Purkinje cell (primary cell): Measurements from ENCODE around the gene PTPRH. TPM values are rescaled to one million over a fixed set of nuclear protein-coding genes. Genes with fewer than 3 reads are reported as not detected.

ENCODE experiments used
- polyA plus RNA-seq: library from polyadenylated mRNA; unstranded; fragments of >200 nt; fragmentation: Nextera tagmentation; gene quantifications from 2 replicates; pipeline ENCODE4 v1.2.1, GENCODE V29; 2014

PTPRH gene, protein sequence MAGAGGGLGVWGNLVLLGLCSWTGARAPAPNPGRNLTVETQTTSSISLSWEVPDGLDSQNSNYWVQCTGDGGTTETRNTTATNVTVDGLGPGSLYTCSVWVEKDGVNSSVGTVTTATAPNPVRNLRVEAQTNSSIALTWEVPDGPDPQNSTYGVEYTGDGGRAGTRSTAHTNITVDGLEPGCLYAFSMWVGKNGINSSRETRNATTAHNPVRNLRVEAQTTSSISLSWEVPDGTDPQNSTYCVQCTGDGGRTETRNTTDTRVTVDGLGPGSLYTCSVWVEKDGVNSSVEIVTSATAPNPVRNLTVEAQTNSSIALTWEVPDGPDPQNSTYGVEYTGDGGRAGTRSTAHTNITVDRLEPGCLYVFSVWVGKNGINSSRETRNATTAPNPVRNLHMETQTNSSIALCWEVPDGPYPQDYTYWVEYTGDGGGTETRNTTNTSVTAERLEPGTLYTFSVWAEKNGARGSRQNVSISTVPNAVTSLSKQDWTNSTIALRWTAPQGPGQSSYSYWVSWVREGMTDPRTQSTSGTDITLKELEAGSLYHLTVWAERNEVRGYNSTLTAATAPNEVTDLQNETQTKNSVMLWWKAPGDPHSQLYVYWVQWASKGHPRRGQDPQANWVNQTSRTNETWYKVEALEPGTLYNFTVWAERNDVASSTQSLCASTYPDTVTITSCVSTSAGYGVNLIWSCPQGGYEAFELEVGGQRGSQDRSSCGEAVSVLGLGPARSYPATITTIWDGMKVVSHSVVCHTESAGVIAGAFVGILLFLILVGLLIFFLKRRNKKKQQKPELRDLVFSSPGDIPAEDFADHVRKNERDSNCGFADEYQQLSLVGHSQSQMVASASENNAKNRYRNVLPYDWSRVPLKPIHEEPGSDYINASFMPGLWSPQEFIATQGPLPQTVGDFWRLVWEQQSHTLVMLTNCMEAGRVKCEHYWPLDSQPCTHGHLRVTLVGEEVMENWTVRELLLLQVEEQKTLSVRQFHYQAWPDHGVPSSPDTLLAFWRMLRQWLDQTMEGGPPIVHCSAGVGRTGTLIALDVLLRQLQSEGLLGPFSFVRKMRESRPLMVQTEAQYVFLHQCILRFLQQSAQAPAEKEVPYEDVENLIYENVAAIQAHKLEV
- polyA plus RNA-seq, result 1.0 TPM in 1 of 2 replicates, not detected in the other

GRCh38 chr19:55208880-55209692 lies at the start of gene PTPRH:
Gene PTPRH (minus strand): TSS chr19:55209501. CDS start chr19:55209433, 68 bp downstream.

GRCh38 chr19:55228403-55229031 lies 19.2 kb upstream of the PTPRH start, which contains the start of gene TMEM86B:
Gene TMEM86B (minus strand): TSS chr19:55228763. CDS start chr19:55228741, 22 bp downstream.

GRCh38 chr19:55179606-55180484 lies 29.5 kb downstream of the PTPRH start, which contains the start of gene SYT5:
Gene SYT5 (minus strand): TSS chr19:55180289. CDS start chr19:55179041, 1,248 bp downstream.

DNA sequence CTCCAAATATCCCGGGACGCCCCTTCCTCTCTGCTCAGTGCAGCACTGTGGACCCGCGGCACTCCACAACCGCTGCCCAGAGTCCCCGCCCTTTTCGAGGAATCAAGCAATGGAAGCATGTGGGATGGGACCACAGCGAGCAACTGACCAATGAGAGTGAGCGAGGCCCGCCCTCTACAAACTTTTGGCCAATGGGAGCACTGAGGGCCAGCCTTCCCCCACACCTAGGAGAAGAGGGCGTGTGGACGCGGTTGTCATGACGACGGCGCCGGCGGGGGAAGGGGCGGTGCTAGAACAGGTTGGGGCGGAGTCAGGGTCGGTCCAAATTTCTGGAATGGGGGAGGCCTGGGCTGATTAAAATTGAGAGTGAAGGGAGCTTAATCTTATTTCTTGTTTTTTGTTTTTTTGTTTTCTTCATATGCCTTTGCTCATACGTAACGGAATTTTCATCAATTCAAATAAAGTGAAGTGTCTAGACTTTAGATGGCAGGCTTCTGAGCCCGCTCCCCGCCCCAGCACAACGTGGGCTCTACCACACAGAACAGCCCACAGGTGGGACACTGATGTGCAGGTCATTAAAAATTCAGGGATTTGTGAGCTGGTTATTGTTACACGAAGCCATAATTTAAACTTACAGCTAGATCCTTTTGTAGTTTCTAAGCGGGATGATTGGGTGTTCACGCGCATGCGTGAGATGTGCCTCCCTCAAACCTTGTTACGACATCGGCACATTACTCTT lies 42.6 kb downstream of the PTPRH start, which contains the start of gene DNAAF3:
DNAAF3 (minus strand) TSS at position 84 of the 739 bp plus-strand sequence. CDS start 200 bp downstream, outside the sequence.

DNA sequence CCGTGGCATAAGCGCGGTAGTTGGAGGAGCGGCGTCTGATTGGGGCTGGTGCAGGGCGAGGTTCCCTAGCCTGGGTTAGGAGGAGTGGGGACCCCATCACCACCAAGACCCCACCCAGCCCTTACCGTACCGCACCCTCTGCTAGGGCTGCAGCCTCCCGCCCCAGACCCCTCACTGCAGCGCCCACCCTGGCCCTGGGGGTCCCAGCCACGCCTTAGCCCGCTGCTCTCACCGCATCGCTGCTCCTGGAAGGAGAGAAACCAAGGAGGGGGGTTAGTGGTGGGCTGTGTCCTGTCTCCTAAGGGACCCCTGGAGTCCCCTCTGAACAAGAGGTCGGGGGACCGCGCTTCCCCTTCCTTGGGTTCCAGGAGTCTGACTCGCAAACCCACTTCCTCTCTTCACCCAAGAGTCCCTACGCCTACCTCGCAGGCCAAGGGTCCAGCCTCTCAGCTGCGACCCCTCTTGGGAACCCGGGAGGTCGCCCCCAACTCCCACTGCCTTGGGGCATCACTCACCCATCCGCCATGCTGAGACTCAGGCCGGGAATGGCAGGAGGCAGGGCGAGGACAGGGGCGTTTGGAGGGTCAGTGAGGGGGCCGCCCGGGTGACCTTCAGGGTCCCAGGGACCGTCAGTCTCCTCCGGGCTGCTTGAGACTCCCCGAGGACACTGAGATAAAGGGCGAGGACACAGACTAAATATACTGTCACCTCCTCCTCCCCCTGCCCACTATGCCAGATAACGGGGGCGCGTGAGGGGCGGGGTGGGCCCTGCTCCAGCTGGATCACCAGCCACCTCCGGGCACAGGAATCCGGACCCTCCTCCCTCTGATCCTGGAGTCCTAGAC lies 52.0 kb downstream of the PTPRH start, which contains the start of gene TNNI3:
TNNI3 (minus strand) TSS at position 669 of the 845 bp plus-strand sequence; CDS start at position 526, 143 bp downstream.

GRCh38 chr19:55149078-55150003 lies 60.0 kb downstream of the PTPRH start, which contains the start of gene TNNT1:
Gene TNNT1 (minus strand): TSS chr19:55149206. CDS start chr19:55147157, 2,049 bp downstream.

Other genes with a start within 250 kb of the PTPRH start
- gene NLRP2, start 243.1 kb downstream of the PTPRH start, polyA plus RNA-seq, result 0.27 TPM in 1 of 2 replicates, not detected in the other
- 0.60 and 1.1 TPM in 2 replicates for gene GP6, start 171.2 kb downstream of the PTPRH start, polyA plus RNA-seq
- gene RDH13, start 146.4 kb downstream of the PTPRH start, polyA plus RNA-seq, result 3.8 and 5.6 TPM in 2 replicates
- gene EPS8L1, start 133.6 kb downstream of the PTPRH start, polyA plus RNA-seq, result 3.7 TPM in 1 of 2 replicates, not detected in the other
- gene PPP1R12C, start 91.9 kb downstream of the PTPRH start, polyA plus RNA-seq, result 7.8 and 8.1 TPM in 2 replicates
- 84.0 and 98.2 TPM in 2 replicates for gene TNNT1, start 60.3 kb downstream of the PTPRH start, polyA plus RNA-seq
- gene TNNI3, start 51.8 kb downstream of the PTPRH start, polyA plus RNA-seq, result not detected in 2 replicates
- 0.99 TPM in 1 of 2 replicates, not detected in the other for gene DNAAF3, start 42.9 kb downstream of the PTPRH start, polyA plus RNA-seq
- 2.6 and 7.5 TPM in 2 replicates for gene SYT5, start 29.2 kb downstream of the PTPRH start, polyA plus RNA-seq
- 0.27 and 1.3 TPM in 2 replicates for gene TMEM86B, start 19.3 kb upstream of the PTPRH start, polyA plus RNA-seq
- 1.3 and 2.7 TPM in 2 replicates for gene PPP6R1, start 49.5 kb upstream of the PTPRH start, polyA plus RNA-seq
- 5.9 and 10.4 TPM in 2 replicates for gene HSPBP1, start 70.6 kb upstream of the PTPRH start, polyA plus RNA-seq
- gene BRSK1, start 74.5 kb upstream of the PTPRH start, polyA plus RNA-seq, result 0.44 and 2.8 TPM in 2 replicates
- not detected in 2 replicates for gene TMEM150B, start 115.8 kb upstream of the PTPRH start, polyA plus RNA-seq
- gene KMT5C, start 130.4 kb upstream of the PTPRH start, polyA plus RNA-seq, result 0.77 TPM in 1 of 2 replicates, not detected in the other
- not detected in 2 replicates for gene COX6B2, start 145.2 kb upstream of the PTPRH start, polyA plus RNA-seq
- not detected in 2 replicates for gene GARIN5B, start 153.8 kb upstream of the PTPRH start, polyA plus RNA-seq
- gene IL11, start 161.0 kb upstream of the PTPRH start, polyA plus RNA-seq, result not detected in 2 replicates
- not detected in 2 replicates for gene TMEM190, start 167.3 kb upstream of the PTPRH start, polyA plus RNA-seq
- not detected in 2 replicates for gene TMEM238, start 174.8 kb upstream of the PTPRH start, polyA plus RNA-seq
- 339 and 376 TPM in 2 replicates for gene RPL28, start 176.4 kb upstream of the PTPRH start, polyA plus RNA-seq
- 1.3 and 1.6 TPM in 2 replicates for gene UBE2S, start 198.3 kb upstream of the PTPRH start, polyA plus RNA-seq
- 0.62 TPM in 1 of 2 replicates, not detected in the other for gene SHISA7, start 233.8 kb upstream of the PTPRH start, polyA plus RNA-seq